GM12874 (cell line): Measurements from ENCODE around the gene CCDC60.

ENCODE experiments used
- CTCF ChIP-seq: IDR thresholded peaks from 2 replicates; pipeline ENCODE4 v1.5.1; 2011; ENCODE audit warnings: low read depth, mild to moderate bottlenecking, control low read depth, low read length, moderate library complexity; ENCODE audit not compliant: insufficient read depth

The CCDC60 gene

GRCh38 chr12:119444462-119445044 lies 110.0 kb downstream of the CCDC60 start:
- peak; percentile 93 for TF ChIP-seq CTCF

GRCh38 chr12:119446459-119446858 lies 111.9 kb downstream of the CCDC60 start:
- no peak for TF ChIP-seq CTCF

- no peak for TF ChIP-seq CTCF
These were observed 112.6 kb downstream of the CCDC60 start for GRCh38 chr12:119447126-119447525.

GRCh38 chr12:119447618-119448017 lies 113.1 kb downstream of the CCDC60 start:
- no peak for TF ChIP-seq CTCF

- no peak for TF ChIP-seq CTCF
These were observed 114.1 kb downstream of the CCDC60 start for GRCh38 chr12:119448611-119449131.

GRCh38 chr12:119450771-119451170 lies 116.2 kb downstream of the CCDC60 start:
- no peak for TF ChIP-seq CTCF

GRCh38 chr12:119456824-119457223 lies 122.3 kb downstream of the CCDC60 start:
- TF ChIP-seq CTCF: no peak
